Endometrial microvascular endothelial cells (primary cell): Measurements from ENCODE around the gene GMPR2. TPM values are rescaled to one million over a fixed set of nuclear protein-coding genes. Genes with fewer than 3 reads are reported as not detected.
"Not testable (repeated sequence)": the region's sequence is repeated elsewhere in the genome, so short reads cannot be mapped to it uniquely, and the experiment has no call there.

Source experiments
- in situ Hi-C: cut with HindIII; loops from 2 replicates; pipeline ENCODE4 v1.10.0; 2017; ENCODE audit warnings: low sequenced_read_pairs, low pct_unique_long_range_greater_than_20kb; ENCODE audit errors: inconsistent ontology term
- total RNA-seq: library from RNA; depleted of rRNA; stranded (reverse); fragments of >200 nt; gene quantifications from one replicate; pipeline ENCODE4 v1.2.3, GENCODE V29; 2015; ENCODE audit errors: inconsistent ontology term

Gene GMPR2
- total RNA-seq, 1 donor from 2014 or later: 144 TPM

GRCh38 chr14:24243336-24243836 is 10.7 kb downstream of the GMPR2 start:
- in situ Hi-C loops: no loop called here

GRCh38 chr14:24245350-24245749 is 12.6 kb downstream of the GMPR2 start:
- in situ Hi-C loops: not testable (repeated sequence)

- in situ Hi-C loops: no loop called here
Observed at GRCh38 chr14:24246765-24247212, 14.1 kb downstream of the GMPR2 start.

GRCh38 chr14:24247422-24247821 is 14.7 kb downstream of the GMPR2 start:
- in situ Hi-C loops: no loop called here

GRCh38 chr14:24249230-24250021 is 16.7 kb downstream of the GMPR2 start:
- in situ Hi-C loops: no loop called here

- in situ Hi-C loops: no loop called here
Observed at GRCh38 chr14:24250354-24250753, 17.6 kb downstream of the GMPR2 start.

GRCh38 chr14:24251880-24252288 is 19.2 kb downstream of the GMPR2 start:
- in situ Hi-C loops: no loop called here

GRCh38 chr14:24252289-24253124 is 19.8 kb downstream of the GMPR2 start:
- in situ Hi-C loops: no loop called here

- in situ Hi-C loops: no loop called here
Observed at GRCh38 chr14:24253936-24254335, 21.2 kb downstream of the GMPR2 start.

- in situ Hi-C loops: no loop called here
Observed at GRCh38 chr14:24254630-24255392, 22.1 kb downstream of the GMPR2 start.

GRCh38 chr14:24255438-24255837 is 22.7 kb downstream of the GMPR2 start:
- in situ Hi-C loops: no loop called here

- in situ Hi-C loops: no loop called here
Observed at GRCh38 chr14:24255931-24256711, 23.4 kb downstream of the GMPR2 start.

GRCh38 chr14:24256960-24257359 is 24.2 kb downstream of the GMPR2 start:
- in situ Hi-C loops: no loop called here

- in situ Hi-C loops: no loop called here
Observed at GRCh38 chr14:24258119-24258518, 25.4 kb downstream of the GMPR2 start.

GRCh38 chr14:24258548-24259265 is 26.0 kb downstream of the GMPR2 start:
- in situ Hi-C loops: no loop called here

- in situ Hi-C loops: no loop called here
Observed at GRCh38 chr14:24259282-24260025, 26.7 kb downstream of the GMPR2 start.
